ENCODE data around the gene CACNA1B. TPM values are rescaled to one million over a fixed set of nuclear protein-coding genes. Genes with fewer than 3 reads are reported as not detected.
"Not testable (repeated sequence)": the region's sequence is repeated elsewhere in the genome, so short reads cannot be mapped to it uniquely, and the experiment has no call there.

Gene CACNA1B
- total RNA-seq, 4 donors from 2014 or later, result 0.08 TPM; not detected in 2

DNA sequence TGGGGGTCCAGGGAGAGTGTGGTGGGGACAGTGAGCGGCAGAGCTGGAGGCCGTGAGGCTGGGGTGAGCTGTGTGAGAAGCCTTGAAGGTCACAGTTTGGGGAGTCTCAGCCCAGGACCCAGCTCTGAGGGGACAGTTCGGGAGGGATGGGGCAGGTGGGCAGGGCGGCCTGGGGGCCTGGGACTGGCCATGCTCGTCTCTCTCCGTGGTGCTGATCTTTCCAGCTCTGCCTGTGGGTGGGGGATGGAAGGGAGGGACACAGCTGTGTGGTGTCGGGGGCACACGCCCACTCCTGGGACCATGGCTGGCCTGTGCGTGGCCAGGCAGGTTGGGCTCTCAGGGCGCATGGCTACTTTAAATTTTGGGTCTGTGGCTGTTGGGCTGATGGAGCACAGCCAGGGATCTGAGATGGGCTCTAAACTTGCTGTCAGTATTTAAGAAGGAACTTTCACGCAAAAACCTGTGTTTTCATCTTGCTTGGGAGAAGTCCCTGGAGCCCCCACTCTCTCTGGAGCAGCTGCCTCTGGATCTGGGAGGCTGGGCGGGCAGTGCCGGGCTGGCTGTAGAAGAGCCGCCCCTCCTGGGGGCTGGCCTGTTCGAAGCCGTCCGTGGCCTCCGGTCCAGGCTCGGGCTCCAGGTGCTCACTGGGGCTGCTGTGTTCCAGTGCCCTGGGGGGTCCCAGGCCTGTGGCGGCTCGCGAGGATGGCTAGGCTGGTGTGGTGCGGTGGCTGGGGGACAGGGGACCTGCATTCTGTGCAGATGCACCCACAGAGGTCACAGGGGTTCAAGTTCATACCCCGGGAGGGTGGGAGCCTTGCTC, 13.4 kb downstream of the CACNA1B start:
- H3K36me3 ChIP-seq; H3K27ac ChIP-seq; H3K27me3 ChIP-seq; DNase-seq (ENCODE audit: low spot score in 2 of 2); H3K4me1 ChIP-seq; H3K9me3 ChIP-seq; H3K4me3 ChIP-seq: not testable (repeated sequence)
- WGBS, result 75% methylated on average over 9 of the region's 24 CpGs

- Histone ChIP-seq H3K4me1 (no peaks in the 10 kb centered on the region), H3K27me3 (peaks cover 2% of the 10 kb centered on the region), H3K9me3 (no peaks in the 10 kb centered on the region), H3K36me3 (no peaks in the 10 kb centered on the region), H3K4me3 (no peak overlapping the region), H3K27ac (no peak overlapping the region)
- TF ChIP-seq CTCF (IDR thresholded peaks at IDR 0.05), result no peak
- 71% methylated on average over 15 of the region's 20 CpGs for WGBS
- no peak for DNase-seq (ENCODE audit: low spot score in 2 of 2)
These were observed 14.2 kb downstream of the CACNA1B start for GRCh38 chr9:137891588-137892423.

GRCh38 chr9:137892424-137893191, 15.0 kb downstream of the CACNA1B start:
- Histone ChIP-seq H3K4me1 (no peaks in the 10 kb centered on the region), H3K9me3 (no peaks in the 10 kb centered on the region), H3K27ac (no peak overlapping the region), H3K4me3 (no peak overlapping the region), H3K27me3 (peaks cover 2% of the 10 kb centered on the region), H3K36me3 (no peaks in the 10 kb centered on the region)
- 69% methylated on average over 9 of the region's 22 CpGs for WGBS
- DNase-seq (ENCODE audit: low spot score in 2 of 2), result no peak
- TF ChIP-seq POLR2A (IDR thresholded peaks at IDR 0.05) (no peak), EP300 (IDR thresholded peaks at IDR 0.05) (no peak), POLR2AphosphoS5 (IDR thresholded peaks at IDR 0.05) (no peak), CTCF (IDR thresholded peaks at IDR 0.05) (no peak)

DNA sequence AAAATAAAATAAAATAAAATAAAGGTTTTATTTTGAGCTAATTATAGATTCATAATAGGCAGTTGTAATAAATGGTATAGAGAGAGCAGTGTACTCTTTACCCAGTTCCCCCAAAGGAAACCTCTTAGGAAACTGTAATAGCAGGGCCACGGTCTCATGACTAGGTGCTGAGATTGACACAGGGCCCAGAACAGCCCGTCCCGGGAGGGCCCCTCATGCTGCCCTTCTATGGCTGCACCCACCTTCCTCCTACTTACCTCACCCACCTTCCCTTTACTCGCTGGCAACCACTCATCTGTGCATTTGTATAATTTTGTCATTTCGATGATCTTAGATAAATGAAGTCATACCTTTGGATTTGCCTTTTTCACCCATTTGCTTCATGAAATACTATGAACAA, 16.1 kb downstream of the CACNA1B start:
- WGBS, result 76% methylated on average over 5 of the region's 5 CpGs
- no peak for TF ChIP-seq POLR2AphosphoS5 (IDR thresholded peaks at IDR 0.05)
- TF ChIP-seq POLR2A (IDR thresholded peaks at IDR 0.05), result no peak
- TF ChIP-seq CTCF (IDR thresholded peaks at IDR 0.05), result no peak
- TF ChIP-seq EP300 (IDR thresholded peaks at IDR 0.05), result no peak

GRCh38 chr9:137899551-137900360, 22.2 kb downstream of the CACNA1B start:
- TF ChIP-seq POLR2AphosphoS5 (IDR thresholded peaks at IDR 0.05), result no peak
- TF ChIP-seq POLR2A (IDR thresholded peaks at IDR 0.05), result no peak
- TF ChIP-seq EP300 (IDR thresholded peaks at IDR 0.05), result no peak
- no peak for TF ChIP-seq CTCF (IDR thresholded peaks at IDR 0.05)
- Histone ChIP-seq H3K27ac (no peak overlapping the region), H3K27me3 (peaks cover 20% of the 10 kb centered on the region), H3K4me3 (no peak overlapping the region), H3K4me1 (no peaks in the 10 kb centered on the region), H3K9me3 (no peaks in the 10 kb centered on the region), H3K36me3 (no peaks in the 10 kb centered on the region)
- peak in 1 of 2 donors; percentile 24 for DNase-seq (ENCODE audit: low spot score in 2 of 2)
- 86% methylated on average over 10 of the region's 14 CpGs for WGBS

More for the DNA sequence above, 16.1 kb downstream of the CACNA1B start:
- no peak overlapping the region for H3K27ac ChIP-seq
- no peaks in the 10 kb centered on the region for H3K9me3 ChIP-seq
- H3K4me3 ChIP-seq, result no peak overlapping the region
- no peaks in the 10 kb centered on the region for H3K36me3 ChIP-seq
- H3K4me1 ChIP-seq, result no peaks in the 10 kb centered on the region
- DNase-seq (ENCODE audit: low spot score in 2 of 2), result no peak
- H3K27me3 ChIP-seq, result peaks cover 2% of the 10 kb centered on the region

All from suprapubic skin (tissue), 4 donors.